Panc1 (cell line): Measurements from ENCODE around the gene POLR2B. TPM values are rescaled to one million over a fixed set of nuclear protein-coding genes. Genes with fewer than 3 reads are reported as not detected.

Experiments used
- ATAC-seq: fragments of 200-7000 bp; cut with Tn5 transposase; 2 replicates; pipeline ENCODE4 v1.9.1; 2020; ENCODE audit warnings: mild to moderate bottlenecking, moderate library complexity
- BruUV-seq: library from RNA; stranded (reverse); fragments of 400-500 nt; replicated peaks from 2 replicates; lab custom pipeline; 2021; lab: Mats Ljungman, UMichigan
- CTCF ChIA-PET: fragments of 300-600 bp; sonication (Branson Sonifier 250); formaldehyde crosslinking; loops from one replicate; lab custom pipeline; 2022; ENCODE audit warnings: antibody characterized with exemption; lab: Charles Lee
- POLR2A ChIA-PET: fragments of 300-600 bp; sonication (Branson Sonifier 250); formaldehyde crosslinking; loops from one replicate; lab custom pipeline; 2022; ENCODE audit warnings: antibody characterized with exemption; lab: Charles Lee
- DNase-seq: peaks from one replicate; pipeline ENCODE4 v3.0.0-alpha.2; 2010; ENCODE audit warnings: low read depth, low spot score
- H3K27ac ChIP-seq: 2 replicates; pipeline ENCODE4 v1.5.1; 2011; ENCODE audit warnings: mild to moderate bottlenecking, low read length, inconsistent platforms
- H3K27me3 ChIP-seq: fragments of 200-500 bp; sonication (Bioruptor generic); 2 replicates; pipeline ENCODE4 v1.6.0; 2014; ENCODE audit warnings: low read length, inconsistent platforms; ENCODE audit not compliant: control insufficient read depth, insufficient read depth
- H3K36me3 ChIP-seq: fragments of 200-500 bp; sonication (Bioruptor generic); 2 replicates; pipeline ENCODE4 v1.5.1; 2014; ENCODE audit warnings: inconsistent platforms, mild to moderate bottlenecking, low read length, moderate library complexity; ENCODE audit not compliant: control insufficient read depth, insufficient read depth
- H3K4me1 ChIP-seq: 2 replicates; pipeline ENCODE4 v1.5.1; 2011; ENCODE audit warnings: inconsistent platforms, mild to moderate bottlenecking, low read length, moderate library complexity; ENCODE audit not compliant: control insufficient read depth, insufficient read depth
- H3K4me3 ChIP-seq, 2 experiments: 2 replicates each; pipeline ENCODE4 v1.5.1; 2011 to 2012; ENCODE audit warnings: low read depth in 2 of 2, low read length in 2 of 2, mild to moderate bottlenecking in 2 of 2, inconsistent platforms in 1 of 2, moderate library complexity in 1 of 2
- H3K9me3 ChIP-seq: fragments of 200-500 bp; sonication (Bioruptor generic); 2 replicates; pipeline ENCODE4 v1.5.1; 2014; ENCODE audit warnings: low read depth, mild to moderate bottlenecking, inconsistent platforms, low read length, moderate library complexity; ENCODE audit not compliant: control insufficient read depth, insufficient read depth
- CTCF ChIP-seq: fragments of 450-650 bp; IDR thresholded peaks from 2 replicates; pipeline ENCODE4 v1.5.1; 2017; ENCODE audit warnings: mild to moderate bottlenecking
- POLR2AphosphoS5 ChIP-seq: IDR thresholded peaks from 2 replicates; pipeline ENCODE4 v1.6.1; 2012; ENCODE audit warnings: mild to moderate bottlenecking, low read depth, low read length, moderate library complexity
- REST ChIP-seq, 2 experiments: IDR thresholded peaks; 2 replicates each; pipeline ENCODE4 v1.6.1; 2011 to 2012; ENCODE audit warnings: low read depth in 2 of 2, control low read depth in 1 of 2, low read length in 1 of 2, mild to moderate bottlenecking in 1 of 2, moderate library complexity in 1 of 2; ENCODE audit not compliant: insufficient read depth in 1 of 2
- SIN3A ChIP-seq: IDR thresholded peaks from 2 replicates; pipeline ENCODE4 v1.6.1; 2012; ENCODE audit warnings: low read depth, mild to moderate bottlenecking, low read length, moderate library complexity, borderline replicate concordance; ENCODE audit not compliant: insufficient read depth
- TCF7L2 ChIP-seq: IDR thresholded peaks from 2 replicates; pipeline ENCODE4 v1.6.1; 2011; ENCODE audit warnings: mild to moderate bottlenecking, low read depth, low read length, inconsistent platforms
- in situ Hi-C: cut with HindIII; loops from 2 replicates; pipeline ENCODE4 v1.10.0; 2016; ENCODE audit warnings: low sequenced_read_pairs, low pct_unique_long_range_greater_than_20kb
- intact Hi-C: fragments of 100-400 bp; cut with micrococcal nuclease; formaldehyde crosslinking; loops from one replicate; pipeline ENCODE4 v1.10.0; 2022; ENCODE audit not compliant: unreplicated experiment
- total RNA-seq: library from RNA; stranded (reverse); gene quantifications from one replicate; pipeline ENCODE4 v1.2.1, GENCODE V29; 2021; ENCODE audit not compliant: unreplicated experiment

The POLR2B gene
- total RNA-seq, 1 experiment from 2014 or later, result 84.1 TPM

DNA sequence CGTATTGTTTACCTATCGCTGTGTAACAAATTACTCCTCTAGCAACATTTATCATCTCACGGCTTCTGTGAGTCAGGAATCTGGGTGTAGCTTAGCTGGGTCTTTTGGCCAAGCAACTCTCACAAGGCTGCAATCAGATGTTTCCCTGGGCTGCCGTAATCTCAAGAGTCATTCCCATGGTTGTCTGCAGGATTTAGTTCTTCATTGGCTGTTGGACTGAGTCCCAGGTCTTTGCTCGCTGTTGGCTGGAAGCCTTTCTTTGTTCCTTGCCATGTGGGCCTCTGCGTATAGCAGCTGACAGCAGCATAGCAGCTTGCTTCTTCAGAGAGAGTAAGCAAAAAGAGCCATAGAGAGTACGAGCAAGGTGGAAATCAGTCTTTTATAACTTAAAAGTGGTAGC is 16.8 kb downstream of the POLR2B start:
- ATAC-seq (no peak), DNase-seq (no peak)
- Histone ChIP-seq H3K4me3 (no peak overlapping the region), H3K9me3 (no peaks in the 10 kb centered on the region), H3K27ac (no peak overlapping the region), H3K4me1 (no peaks in the 10 kb centered on the region), H3K36me3 (peaks cover 20% of the 10 kb centered on the region), H3K27me3 (no peaks in the 10 kb centered on the region)
- no peak for TF ChIP-seq CTCF
- no peak for TF ChIP-seq TCF7L2
- no peak for TF ChIP-seq POLR2AphosphoS5
- no peak for TF ChIP-seq SIN3A
- TF ChIP-seq REST (IDR thresholded peaks at IDR 0.05; ENCODE audit: insufficient read depth in 1 of 2, low read depth in 2 of 2, low read length in 1 of 2), result no peak
- in situ Hi-C loops (no loop called here), intact Hi-C loops (no loop called here)
- BruUV-seq, result TSS peak; percentile 19
- POLR2A ChIA-PET, result no interaction called here
- CTCF ChIA-PET, result no interaction called here

- no peaks in the 10 kb centered on the region for H3K9me3 ChIP-seq
- DNase-seq (no peak), ATAC-seq (no peak)
- no peak overlapping the region for H3K4me3 ChIP-seq
- no peak overlapping the region for H3K27ac ChIP-seq
- ChIA-PET CTCF (no interaction called here), POLR2A (no interaction called here)
- peaks cover 9% of the 10 kb centered on the region for H3K36me3 ChIP-seq
- no peaks in the 10 kb centered on the region for H3K4me1 ChIP-seq
- H3K27me3 ChIP-seq, result no peaks in the 10 kb centered on the region
- intact Hi-C loops, result no loop called here
- BruUV-seq, result no TSS peak
- TF ChIP-seq POLR2AphosphoS5, result no peak
- in situ Hi-C loops, result no loop called here
Observed at GRCh38 chr4:56999751-57000150, 21.1 kb downstream of the POLR2B start.

DNA sequence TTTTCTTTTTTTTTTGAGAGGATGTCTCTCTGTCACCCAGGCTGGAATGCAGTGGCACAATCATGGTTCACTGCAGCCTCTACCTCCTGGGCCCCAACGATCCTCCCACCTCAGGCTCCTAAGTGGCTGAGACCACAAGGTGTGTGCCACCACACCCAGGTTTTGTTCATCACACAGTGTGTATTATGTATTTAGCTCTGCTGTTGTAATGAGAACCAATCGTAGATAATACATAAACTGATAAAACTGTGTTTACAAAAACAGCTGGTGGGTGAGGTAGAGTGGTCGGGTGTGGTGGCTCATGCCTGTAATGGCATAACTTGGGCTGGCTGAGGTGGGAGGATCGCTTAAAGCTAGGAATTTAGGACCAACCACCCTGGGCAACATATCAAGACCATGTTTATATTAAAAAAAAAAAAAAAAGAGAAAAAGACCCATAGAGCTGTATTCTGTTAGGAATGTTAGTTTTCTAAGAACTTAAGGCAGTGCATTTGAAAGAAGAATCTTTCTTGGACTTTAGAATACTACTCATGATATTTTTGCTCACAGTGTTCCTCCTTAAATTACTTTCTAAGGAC is 34.9 kb downstream of the POLR2B start:
- in situ Hi-C loops, result no loop called here
- no peaks in the 10 kb centered on the region for H3K4me1 ChIP-seq
- DNase-seq, result no peak
- intact Hi-C loops, result no loop called here
- H3K36me3 ChIP-seq, result peaks cover 26% of the 10 kb centered on the region
- no peaks in the 10 kb centered on the region for H3K9me3 ChIP-seq
- TF ChIP-seq SIN3A (no peak), REST (IDR thresholded peaks at IDR 0.05; ENCODE audit: insufficient read depth in 1 of 2, low read depth in 2 of 2, low read length in 1 of 2) (no peak), CTCF (no peak), POLR2AphosphoS5 (no peak), TCF7L2 (no peak)
- no peak for ATAC-seq
- no peak overlapping the region for H3K27ac ChIP-seq
- no peaks in the 10 kb centered on the region for H3K27me3 ChIP-seq
- no peak overlapping the region for H3K4me3 ChIP-seq
- ChIA-PET CTCF (no interaction called here), POLR2A (interaction anchor here (0.6 kb wide), 1 partner anchor 11 kb away, joined by 4 read pairs; no protein-coding TSS in a partner anchor)
- no TSS peak for BruUV-seq
